ENCODE data around the gene AOC1.
"Not testable (repeated sequence)": the region's sequence is repeated elsewhere in the genome, so short reads cannot be mapped to it uniquely, and the experiment has no call there.

AOC1 gene

GRCh38 chr7:150852371-150852905 is at the start of gene AOC1:
TSS of gene AOC1 (plus strand) at chr7:150852517. CDS start at chr7:150856471, 3,954 bp downstream.
- DNase-seq (ENCODE audit: low read depth): no peak

- no peak for DNase-seq (ENCODE audit: low read depth)
Observed at GRCh38 chr7:150803161-150803860, 49.0 kb upstream of the AOC1 start.

GRCh38 chr7:150804802-150805201 is 47.5 kb upstream of the AOC1 start:
- DNase-seq (ENCODE audit: low read depth): no peak

- DNase-seq (ENCODE audit: low read depth): no peak
Observed at GRCh38 chr7:150805864-150806263, 46.5 kb upstream of the AOC1 start.

- DNase-seq (ENCODE audit: low read depth): no peak
Observed at GRCh38 chr7:150806454-150806853, 45.9 kb upstream of the AOC1 start.

GRCh38 chr7:150806863-150807262 is 45.5 kb upstream of the AOC1 start:
- DNase-seq (ENCODE audit: low read depth): no peak

- DNase-seq (ENCODE audit: low read depth): not testable (repeated sequence)
Observed at GRCh38 chr7:150807616-150808438, 44.5 kb upstream of the AOC1 start.

- DNase-seq (ENCODE audit: low read depth): no peak
Observed at GRCh38 chr7:150814328-150815001, 37.9 kb upstream of the AOC1 start.

- no peak for DNase-seq (ENCODE audit: low read depth)
Observed at GRCh38 chr7:150818971-150819370, 33.3 kb upstream of the AOC1 start.

- DNase-seq (ENCODE audit: low read depth): no peak
Observed at GRCh38 chr7:150820148-150820547, 32.2 kb upstream of the AOC1 start.

GRCh38 chr7:150820578-150821198 is 31.6 kb upstream of the AOC1 start:
- DNase-seq (ENCODE audit: low read depth): no peak

GRCh38 chr7:150823043-150823442 is 29.3 kb upstream of the AOC1 start:
- DNase-seq (ENCODE audit: low read depth): no peak

GRCh38 chr7:150823484-150824126 is 28.7 kb upstream of the AOC1 start:
- DNase-seq (ENCODE audit: low read depth): peak; percentile 67

- DNase-seq (ENCODE audit: low read depth): no peak
Observed at GRCh38 chr7:150824379-150825177, 27.7 kb upstream of the AOC1 start.

GRCh38 chr7:150826061-150826849 is 26.1 kb upstream of the AOC1 start:
- DNase-seq (ENCODE audit: low read depth): no peak

- DNase-seq (ENCODE audit: low read depth): no peak
Observed at GRCh38 chr7:150828384-150828783, 23.9 kb upstream of the AOC1 start.

- no peak for DNase-seq (ENCODE audit: low read depth)
Observed at GRCh38 chr7:150829426-150829825, 22.9 kb upstream of the AOC1 start.

- DNase-seq (ENCODE audit: low read depth): no peak
Observed at GRCh38 chr7:150830937-150831336, 21.4 kb upstream of the AOC1 start.

- no peak for DNase-seq (ENCODE audit: low read depth)
Observed at GRCh38 chr7:150831851-150832250, 20.5 kb upstream of the AOC1 start.

- no peak for DNase-seq (ENCODE audit: low read depth)
Observed at GRCh38 chr7:150835019-150835418, 17.3 kb upstream of the AOC1 start.

Measured in fibroblast of the conjunctiva (primary cell).